Mesenchymal stem cell (in vitro differentiated cells and primary cell): ENCODE results near the gene CHURC1.

ENCODE experiments used
- DNase-seq: peaks from one replicate; pipeline ENCODE4 v3.0.0-alpha.2; 2013
- H2AFZ ChIP-seq: one replicate; pipeline ENCODE4 v1.6.1; 2013; ENCODE audit warnings: low read depth, mild to moderate bottlenecking, control low read depth, inconsistent platforms, low read length, moderate library complexity
- H2AK5ac ChIP-seq: 2 replicates; pipeline ENCODE4 v1.6.1; 2013; ENCODE audit warnings: low read length, moderate library complexity, mild to moderate bottlenecking, inconsistent platforms; ENCODE audit not compliant: severe bottlenecking
- H2BK120ac ChIP-seq: one replicate; pipeline ENCODE4 v1.6.1; 2013; ENCODE audit warnings: low read depth, mild to moderate bottlenecking, inconsistent platforms, low read length, moderate library complexity
- H2BK12ac ChIP-seq, 2 experiments: one replicate each; pipeline ENCODE4 v1.6.1; 2013; ENCODE audit warnings: inconsistent platforms in 2 of 2, low read length in 2 of 2, mild to moderate bottlenecking in 2 of 2, moderate library complexity in 2 of 2, control low read depth in 1 of 2
- H2BK15ac ChIP-seq: one replicate; pipeline ENCODE4 v1.6.1; 2013; ENCODE audit warnings: mild to moderate bottlenecking, low read depth, inconsistent platforms; ENCODE audit not compliant: poor library complexity, severe bottlenecking
- H2BK5ac ChIP-seq: 2 replicates; pipeline ENCODE4 v1.6.1; 2013; ENCODE audit warnings: low read depth, mild to moderate bottlenecking, low read length, control low read depth, inconsistent platforms; ENCODE audit not compliant: poor library complexity, severe bottlenecking
- H3K14ac ChIP-seq, 2 experiments: one replicate each; pipeline ENCODE4 v1.6.1; 2013; ENCODE audit warnings: inconsistent platforms in 2 of 2, low read length in 2 of 2, control low read depth in 1 of 2, mild to moderate bottlenecking in 1 of 2, moderate library complexity in 1 of 2
- H3K18ac ChIP-seq, 2 experiments: one replicate each; pipeline ENCODE4 v1.6.1; 2013; ENCODE audit warnings: inconsistent platforms in 2 of 2, low read length in 2 of 2, control low read depth in 1 of 2, low read depth in 1 of 2, mild to moderate bottlenecking in 1 of 2
- H3K23ac ChIP-seq, 2 experiments: one replicate each; pipeline ENCODE4 v1.6.1; 2013; ENCODE audit warnings: inconsistent platforms in 2 of 2, low read length in 2 of 2, mild to moderate bottlenecking in 2 of 2, moderate library complexity in 2 of 2, control low read depth in 1 of 2
- H3K27ac ChIP-seq: 2 replicates; pipeline ENCODE4 v1.5.1; 2013; ENCODE audit warnings: mild to moderate bottlenecking, moderate library complexity, low read length, control low read depth, inconsistent platforms; ENCODE audit not compliant: poor library complexity, severe bottlenecking
- H3K27me3 ChIP-seq, 2 experiments: 2 replicates each; pipeline versions ENCODE4 v1.6.1 to v1.7.0; 2013; ENCODE audit warnings: low read length in 2 of 2, mild to moderate bottlenecking in 2 of 2, moderate library complexity in 2 of 2, control low read depth in 1 of 2, inconsistent platforms in 1 of 2; ENCODE audit not compliant: control insufficient read depth in 1 of 2, insufficient read depth in 1 of 2
- H3K36me3 ChIP-seq, 2 experiments: 2 replicates each; pipeline versions ENCODE4 v1.6.1 to v1.7.0; 2013; ENCODE audit warnings: low read length in 2 of 2, control low read depth in 1 of 2, inconsistent platforms in 1 of 2, low read depth in 1 of 2, mild to moderate bottlenecking in 1 of 2; ENCODE audit not compliant: insufficient read depth in 2 of 2, control insufficient read depth in 1 of 2
- H3K4ac ChIP-seq, 2 experiments: one replicate each; pipeline ENCODE4 v1.6.1; 2013; ENCODE audit warnings: inconsistent platforms in 2 of 2, low read length in 2 of 2, mild to moderate bottlenecking in 2 of 2, moderate library complexity in 2 of 2, control low read depth in 1 of 2, low read depth in 1 of 2
- H3K4me1 ChIP-seq: 2 replicates; pipeline ENCODE4 v1.6.1; 2013; ENCODE audit warnings: low read depth, low read length, control low read depth; ENCODE audit not compliant: control insufficient read depth, insufficient read depth
- H3K4me2 ChIP-seq: 2 replicates; pipeline ENCODE4 v1.6.1; 2013; ENCODE audit warnings: low read length, mild to moderate bottlenecking, inconsistent platforms; ENCODE audit not compliant: poor library complexity, severe bottlenecking
- H3K4me3 ChIP-seq, 2 experiments: 2 replicates each; pipeline versions ENCODE4 v1.5.1 to v1.7.0; 2013; ENCODE audit warnings: low read length in 2 of 2, mild to moderate bottlenecking in 2 of 2, control low read depth in 1 of 2, low read depth in 1 of 2; ENCODE audit not compliant: insufficient read depth in 1 of 2
- H3K79me1 ChIP-seq: replicated peaks from 2 replicates; pipeline ENCODE4 v1.6.1; 2013; ENCODE audit warnings: mild to moderate bottlenecking, control low read depth, low read length, inconsistent platforms; ENCODE audit not compliant: poor library complexity, severe bottlenecking
- H3K9ac ChIP-seq: 2 replicates; pipeline ENCODE4 v1.7.0; 2013; ENCODE audit warnings: mild to moderate bottlenecking, low read length, moderate library complexity
- H3K9me3 ChIP-seq: 2 replicates; pipeline ENCODE4 v1.7.0; 2013; ENCODE audit warnings: mild to moderate bottlenecking, low read length; ENCODE audit not compliant: control insufficient read depth
- H4K8ac ChIP-seq: one replicate; pipeline ENCODE4 v1.6.1; 2013; ENCODE audit warnings: inconsistent platforms, mild to moderate bottlenecking, low read length, moderate library complexity
- H4K91ac ChIP-seq: one replicate; pipeline ENCODE4 v1.6.1; 2013; ENCODE audit warnings: mild to moderate bottlenecking, low read length, inconsistent platforms
- WGBS: methylation state at CpG from one replicate; pipeline ENCODE4 v1.1.7; 2013; ENCODE audit warnings: mixed read lengths; 5-methylcytosine and 5-hydroxymethylcytosine counted together

CHURC1 gene

DNA sequence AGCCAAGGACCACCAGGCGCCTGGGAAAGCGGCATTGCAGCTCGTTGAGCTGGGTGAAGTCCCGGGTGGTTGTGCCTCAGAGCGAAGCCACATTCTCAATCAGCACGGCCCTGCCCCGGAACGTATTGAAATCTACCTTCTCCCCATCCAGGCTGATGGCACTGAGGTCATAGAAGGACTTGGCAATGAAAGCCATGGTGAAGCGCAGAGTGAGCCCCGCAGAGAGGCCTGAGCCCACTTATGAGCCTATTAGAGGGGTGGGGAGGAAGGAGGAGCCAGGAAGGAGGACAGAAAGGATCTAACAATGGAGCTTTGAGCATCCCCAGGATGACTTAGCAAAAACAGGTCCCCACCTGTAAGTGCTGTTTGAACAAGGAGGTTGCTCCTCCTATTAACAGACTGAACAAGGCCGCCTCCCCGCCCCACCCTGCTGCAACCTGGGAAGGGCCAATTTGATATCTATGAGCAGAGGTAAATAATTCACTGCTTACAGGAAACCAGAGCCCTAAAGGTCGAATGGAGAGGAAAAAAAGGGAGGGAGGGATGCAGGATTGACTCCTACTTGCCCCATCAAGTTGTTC lies 28.4 kb downstream of the CHURC1 start, which contains the start of gene GPX2:
TSS of gene GPX2 (minus strand) at position 215 of the 581 bp plus-strand sequence. CDS start at position 196, 19 bp downstream.
- no peaks in the 10 kb centered on the region for H3K9me3 ChIP-seq
- no peak for DNase-seq

DNA sequence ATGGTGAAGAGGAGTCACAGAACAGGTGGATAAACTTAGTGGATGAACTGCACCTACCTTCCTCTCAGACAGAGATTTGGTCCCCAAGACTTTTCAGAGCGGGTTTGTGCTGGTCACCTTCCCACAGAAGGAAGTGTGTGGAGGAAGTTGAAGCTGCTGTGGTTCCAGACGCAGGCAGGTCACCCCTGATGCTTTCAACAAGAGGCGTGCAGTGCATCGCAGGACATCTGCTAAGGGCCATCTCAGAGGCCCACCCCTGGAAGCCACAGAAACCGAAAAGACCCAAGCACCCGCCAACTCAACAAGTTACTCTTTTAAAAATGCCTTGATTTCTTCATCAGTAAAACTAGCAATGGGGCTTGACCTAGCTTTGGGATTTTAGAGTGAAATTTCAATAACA lies 29.3 kb downstream of the CHURC1 start:
- Histone ChIP-seq H3K4ac (no peak overlapping the region), H2BK15ac (no peak overlapping the region), H3K23ac (no peak overlapping the region), H4K91ac (no peak overlapping the region), H2BK5ac (no peak overlapping the region), H3K4me1 (peaks cover 8% of the 10 kb centered on the region), H3K9ac (no peak overlapping the region), H3K18ac (no peak overlapping the region), H3K14ac (no peak overlapping the region), H3K4me3 (no peak overlapping the region), H2AK5ac (no peak overlapping the region), H3K9me3 (no peaks in the 10 kb centered on the region), H4K8ac (no peak overlapping the region), H3K27ac (no peak overlapping the region), H2BK120ac (no peak overlapping the region), H3K36me3 (peaks cover 40 to 62% of the 10 kb centered on the region in 2 experiments), H2BK12ac (no peak overlapping the region), H3K79me1 (peaks cover 30% of the 10 kb centered on the region), H3K27me3 (no peaks in the 10 kb centered on the region), H2AFZ (no peak overlapping the region), H3K4me2 (no peak overlapping the region)
- 100% methylated on average over 4 of the region's 6 CpGs for WGBS
- DNase-seq = no peak

More for the DNA sequence above, 28.4 kb downstream of the CHURC1 start, which contains the start of gene GPX2:
- Histone ChIP-seq H3K27me3 (no peaks in the 10 kb centered on the region), H3K4ac (no peak within 1 kb of the TSS), H3K4me2 (no peak within 1 kb of the TSS), H2AFZ (no peak within 1 kb of the TSS), H2AK5ac (no peak within 1 kb of the TSS), H3K18ac (no peak within 1 kb of the TSS), H3K79me1 (peaks cover 25% of the 10 kb centered on the region), H2BK12ac (no peak within 1 kb of the TSS), H4K91ac (no peak within 1 kb of the TSS), H3K14ac (no peak within 1 kb of the TSS), H3K9ac (no peak within 1 kb of the TSS), H3K36me3 (peaks cover 31 to 58% of the 10 kb centered on the region in 2 experiments), H3K4me1 (peaks cover 12% of the 10 kb centered on the region), H2BK15ac (no peak within 1 kb of the TSS), H2BK5ac (no peak within 1 kb of the TSS), H3K27ac (no peak within 1 kb of the TSS), H4K8ac (no peak within 1 kb of the TSS), H2BK120ac (no peak within 1 kb of the TSS), H3K4me3 (no peak within 1 kb of the TSS), H3K23ac (no peak within 1 kb of the TSS)
- 94% methylated on average over 13 of the region's 13 CpGs for WGBS

DNA sequence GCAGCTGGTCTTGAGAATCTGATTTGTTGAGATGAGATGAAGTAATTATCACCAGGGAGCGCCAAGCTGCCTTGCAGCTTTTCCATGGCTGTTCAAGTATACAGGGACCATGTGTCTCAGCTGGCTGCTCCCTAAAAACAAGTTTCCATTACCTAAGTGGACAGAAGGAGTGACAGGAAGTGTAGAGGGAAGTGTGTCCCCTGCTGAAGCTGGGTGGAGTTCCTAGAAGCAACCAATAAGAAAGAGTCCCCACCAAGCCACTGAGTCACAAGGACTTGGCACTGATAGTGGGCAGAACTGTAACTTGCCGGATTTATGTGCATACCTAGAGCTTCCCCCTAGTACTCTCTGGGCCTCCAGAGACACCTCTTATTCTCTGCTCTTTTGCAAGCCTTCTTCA lies 29.8 kb downstream of the CHURC1 start:
- no peak overlapping the region for H3K4me2 ChIP-seq

DNA sequence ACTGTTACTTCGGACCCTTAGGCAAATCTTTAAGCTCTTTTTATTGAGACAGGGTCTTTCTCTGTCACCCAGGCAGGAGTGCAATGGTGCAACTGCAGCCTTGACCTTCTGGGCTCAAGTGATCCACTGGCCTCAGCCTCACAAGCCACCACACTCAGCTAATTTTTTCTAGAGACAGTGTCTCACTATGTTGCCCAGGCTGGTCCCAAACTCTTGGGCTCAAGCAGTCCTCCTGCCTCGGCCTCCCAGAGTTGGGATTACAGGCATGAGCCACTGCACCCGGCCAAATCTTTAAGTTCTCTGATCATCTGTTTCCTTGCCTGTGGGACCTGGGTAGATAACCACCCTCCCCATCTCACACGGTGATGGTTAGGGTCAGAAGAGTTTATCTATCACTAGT lies 30.6 kb downstream of the CHURC1 start:
- WGBS = 91% methylated on average over 4 of the region's 4 CpGs

More for the DNA sequence above, 29.8 kb downstream of the CHURC1 start:
- H3K18ac ChIP-seq = no peak overlapping the region
- no peak overlapping the region for H4K8ac ChIP-seq
- DNase-seq = no peak
- H3K4ac ChIP-seq = no peak overlapping the region
- H3K27me3 ChIP-seq = no peaks in the 10 kb centered on the region
- H4K91ac ChIP-seq = no peak overlapping the region
- peaks cover 5% of the 10 kb centered on the region for H3K4me1 ChIP-seq
- peaks cover 28% of the 10 kb centered on the region for H3K79me1 ChIP-seq
- H3K23ac ChIP-seq = no peak overlapping the region
- no peak overlapping the region for H2AK5ac ChIP-seq
- no peak overlapping the region for H3K4me3 ChIP-seq
- peaks cover 45 to 64% of the 10 kb centered on the region in 2 experiments for H3K36me3 ChIP-seq
- no peak overlapping the region for H2AFZ ChIP-seq
- no peak overlapping the region for H2BK12ac ChIP-seq
- H3K27ac ChIP-seq = no peak overlapping the region
- H3K14ac ChIP-seq = no peak overlapping the region
- 90% methylated on average over 1 of the region's 2 CpGs for WGBS
- no peak overlapping the region for H2BK120ac ChIP-seq
- H2BK15ac ChIP-seq = no peak overlapping the region
- no peaks in the 10 kb centered on the region for H3K9me3 ChIP-seq
- no peak overlapping the region for H3K9ac ChIP-seq
- no peak overlapping the region for H2BK5ac ChIP-seq

More for the DNA sequence above, 30.6 kb downstream of the CHURC1 start:
- no peak overlapping the region for H3K9ac ChIP-seq
- no peak overlapping the region for H3K4me3 ChIP-seq
- no peak overlapping the region for H4K8ac ChIP-seq
- no peak overlapping the region for H3K18ac ChIP-seq
- peaks cover 23% of the 10 kb centered on the region for H3K79me1 ChIP-seq
- H2BK15ac ChIP-seq = no peak overlapping the region
- H3K27me3 ChIP-seq = no peaks in the 10 kb centered on the region
- no peak overlapping the region for H3K4me2 ChIP-seq
- H4K91ac ChIP-seq = no peak overlapping the region
- H3K14ac ChIP-seq = no peak overlapping the region
- no peak overlapping the region for H3K23ac ChIP-seq
- no peak overlapping the region for H2AK5ac ChIP-seq
- H3K4me1 ChIP-seq = no peaks in the 10 kb centered on the region
- no peak overlapping the region for H2BK120ac ChIP-seq
- H2BK5ac ChIP-seq = no peak overlapping the region
- H3K27ac ChIP-seq = no peak overlapping the region
- DNase-seq = no peak
- H3K4ac ChIP-seq = no peak overlapping the region
- H2AFZ ChIP-seq = no peak overlapping the region
- H2BK12ac ChIP-seq = no peak overlapping the region
- H3K36me3 ChIP-seq = peaks cover 44 to 60% of the 10 kb centered on the region in 2 experiments
- no peaks in the 10 kb centered on the region for H3K9me3 ChIP-seq
